Activated CD8-positive, alpha-beta memory T cell treated with anti-CD3 and anti-CD28 coated beads, Interleukin-2, amount 50 U/mL, for 48 hours (primary cell): ENCODE data around the gene CHAF1A.
A peak's percentile ranks its signal among the peaks of the same experiment; 100 is the strongest.

ENCODE experiments used
- DNase-seq: peaks from one replicate; pipeline ENCODE4 v3.0.0-alpha.2; 2020

The CHAF1A gene

DNA sequence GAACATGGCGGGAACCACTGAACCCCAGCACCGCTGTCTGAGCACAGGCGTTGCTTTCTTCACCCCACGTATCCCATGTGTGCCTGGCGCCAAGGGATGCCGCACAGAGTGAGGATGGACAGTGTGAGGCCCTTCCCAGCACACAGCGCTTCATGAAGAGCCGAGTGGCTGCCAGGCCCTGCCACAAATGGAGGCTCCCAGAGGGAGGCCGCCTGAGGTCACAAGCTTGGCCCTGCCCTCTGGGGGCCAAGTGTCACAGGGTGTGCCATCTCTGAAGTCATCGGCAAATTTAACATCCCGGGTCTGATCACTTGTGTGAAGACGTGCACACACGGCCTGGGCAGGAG is 34.7 kb upstream of the CHAF1A start:
- DNase-seq, result no peak

DNA sequence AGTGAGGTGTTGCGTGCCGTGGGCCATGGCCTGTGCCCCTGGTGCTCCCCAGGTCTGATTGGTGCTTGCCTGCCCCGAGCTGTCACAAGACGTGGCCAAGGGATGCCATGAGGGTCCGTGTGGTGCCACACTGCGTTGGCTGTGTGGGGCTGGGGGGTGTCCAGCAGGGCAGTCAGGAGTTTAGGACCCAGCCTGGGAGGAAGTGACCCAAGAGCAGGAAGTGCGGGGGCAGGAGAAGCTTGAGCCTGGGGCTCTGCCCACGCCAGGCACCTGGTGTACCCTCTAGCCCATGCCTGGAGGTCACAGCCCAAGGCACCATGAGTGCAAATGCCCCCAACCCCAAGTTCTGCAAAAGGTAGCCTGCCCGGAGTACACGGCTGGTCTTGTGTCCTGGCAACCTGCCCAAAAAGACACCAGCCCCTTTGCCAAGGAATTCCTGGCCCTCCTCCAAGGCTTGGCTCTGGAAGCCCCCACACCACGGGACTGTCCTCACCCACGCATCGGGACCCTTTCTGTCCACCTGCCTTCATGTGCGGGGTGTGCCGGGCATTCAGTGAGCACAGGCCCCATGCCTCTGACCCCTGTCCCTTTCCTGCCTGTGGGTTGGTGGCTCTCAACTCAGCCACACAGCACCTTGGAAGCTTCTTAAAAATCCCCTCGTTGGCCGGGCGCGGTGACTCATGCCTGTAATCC is 34.2 kb upstream of the CHAF1A start:
- DNase-seq, result no peak

DNA sequence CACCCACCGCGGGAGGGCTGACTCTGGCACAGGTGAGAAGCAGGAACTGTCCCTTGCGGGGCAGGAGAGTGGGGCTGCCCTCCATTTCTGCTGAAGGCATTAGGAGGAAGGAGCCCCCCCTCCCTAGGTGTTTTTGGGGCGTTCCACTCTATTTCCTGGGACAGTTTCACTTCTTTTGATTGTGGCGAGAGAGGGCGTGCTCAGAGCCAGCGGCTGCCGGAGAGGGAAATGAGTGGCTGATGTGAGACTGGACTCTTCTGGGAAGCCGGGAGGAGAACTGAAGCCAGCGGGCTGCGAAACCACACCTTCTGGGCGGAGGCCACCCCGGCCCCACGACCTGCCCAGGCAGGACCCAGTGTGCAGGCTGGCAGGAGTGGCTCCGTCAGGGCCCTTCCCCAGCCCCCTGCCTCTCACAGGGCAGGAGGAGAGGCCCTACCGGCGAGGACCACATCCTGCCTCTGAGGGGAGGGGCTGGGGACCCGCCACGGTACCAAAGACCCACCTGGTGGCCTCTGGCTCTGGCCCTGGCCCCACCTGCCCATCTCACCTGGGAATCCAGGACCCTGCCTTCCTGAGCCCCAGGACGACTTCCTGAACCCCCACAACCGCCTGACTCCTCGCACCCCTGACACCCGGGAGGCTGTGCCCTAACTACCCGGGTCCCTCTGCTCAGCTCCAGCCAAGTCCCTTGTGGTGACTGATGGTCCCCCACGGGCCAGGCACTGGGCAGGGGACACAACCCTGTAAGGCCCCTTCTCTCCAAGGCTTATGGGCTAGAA is 33.1 kb upstream of the CHAF1A start:
- peak; percentile 82 for DNase-seq

GRCh38 chr19:4369888-4370260 is 32.6 kb upstream of the CHAF1A start:
- DNase-seq, result peak; percentile 88

DNA sequence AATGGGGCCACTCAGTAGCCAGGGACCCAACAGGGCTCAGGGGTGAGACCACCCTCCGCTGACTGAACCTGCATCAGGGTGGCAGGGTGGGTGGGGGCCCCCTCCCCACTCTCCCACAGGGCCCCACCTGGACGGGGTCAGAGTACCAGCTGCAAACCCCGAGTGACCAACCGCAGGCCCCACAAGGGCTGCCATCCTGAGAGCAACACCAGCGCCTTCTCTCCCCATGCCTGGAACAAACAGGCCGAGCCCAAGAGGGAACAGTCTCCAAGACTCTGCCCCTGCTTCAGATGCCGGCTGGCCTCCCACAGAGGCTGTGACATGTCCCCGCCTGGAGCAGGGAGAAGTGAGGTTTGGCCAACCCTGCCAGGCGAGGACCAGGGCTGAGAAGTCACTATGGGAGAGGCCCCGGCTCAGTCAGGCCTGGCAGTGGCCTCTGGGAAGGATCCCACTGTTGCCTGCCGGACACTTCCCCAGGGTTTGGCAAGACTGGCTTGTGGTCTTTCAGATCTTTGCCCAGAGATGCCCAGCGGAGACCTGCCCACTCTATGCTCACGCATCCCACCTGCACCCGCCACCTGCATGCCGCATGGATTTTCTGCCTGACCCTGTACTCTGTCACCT is 31.9 kb upstream of the CHAF1A start:
- DNase-seq, result no peak

DNA sequence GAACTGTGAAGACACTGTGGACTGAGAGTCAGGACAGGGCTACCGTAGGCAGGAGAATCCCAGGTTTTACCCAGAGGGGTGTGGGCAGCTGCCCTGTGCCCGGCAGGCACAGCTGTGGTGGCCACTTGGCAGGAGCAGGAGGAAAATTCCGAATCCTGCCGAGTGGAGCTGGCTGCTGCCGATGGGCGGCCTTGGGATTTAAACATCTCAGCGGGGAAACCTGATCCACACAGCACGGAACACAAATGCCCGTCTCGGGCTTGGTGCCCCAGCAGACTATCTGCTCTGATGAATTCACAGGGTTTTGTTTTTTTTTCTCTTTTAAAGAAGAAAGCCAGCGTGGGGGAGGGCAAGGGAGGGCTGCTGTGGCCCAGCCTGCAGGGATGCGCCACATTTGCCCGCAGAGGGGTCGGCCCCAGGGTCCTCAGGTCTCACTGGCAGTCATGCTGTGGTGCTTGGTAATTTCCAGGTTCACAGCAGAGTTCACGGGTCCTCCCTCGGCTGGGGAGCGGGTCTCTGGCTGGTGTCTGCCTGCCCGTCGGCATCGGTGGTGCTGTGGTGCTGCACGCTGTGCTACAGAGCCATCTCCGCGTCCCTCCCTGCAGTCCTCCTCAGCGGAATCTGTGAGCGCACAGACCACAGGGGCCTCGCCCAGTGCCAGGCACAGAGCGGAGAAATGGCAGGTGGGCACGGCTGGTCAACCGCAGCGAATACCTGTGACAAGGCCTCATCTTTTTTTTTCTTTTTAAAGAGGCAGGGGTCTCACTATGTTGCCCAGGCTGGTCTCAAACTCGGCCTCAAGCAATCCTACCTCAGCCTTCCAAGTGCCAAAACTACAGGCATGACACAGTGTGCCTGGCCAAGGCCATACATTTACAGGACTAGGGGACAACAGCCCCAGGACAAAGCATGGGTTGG is 30.9 kb upstream of the CHAF1A start:
- no peak for DNase-seq

DNA sequence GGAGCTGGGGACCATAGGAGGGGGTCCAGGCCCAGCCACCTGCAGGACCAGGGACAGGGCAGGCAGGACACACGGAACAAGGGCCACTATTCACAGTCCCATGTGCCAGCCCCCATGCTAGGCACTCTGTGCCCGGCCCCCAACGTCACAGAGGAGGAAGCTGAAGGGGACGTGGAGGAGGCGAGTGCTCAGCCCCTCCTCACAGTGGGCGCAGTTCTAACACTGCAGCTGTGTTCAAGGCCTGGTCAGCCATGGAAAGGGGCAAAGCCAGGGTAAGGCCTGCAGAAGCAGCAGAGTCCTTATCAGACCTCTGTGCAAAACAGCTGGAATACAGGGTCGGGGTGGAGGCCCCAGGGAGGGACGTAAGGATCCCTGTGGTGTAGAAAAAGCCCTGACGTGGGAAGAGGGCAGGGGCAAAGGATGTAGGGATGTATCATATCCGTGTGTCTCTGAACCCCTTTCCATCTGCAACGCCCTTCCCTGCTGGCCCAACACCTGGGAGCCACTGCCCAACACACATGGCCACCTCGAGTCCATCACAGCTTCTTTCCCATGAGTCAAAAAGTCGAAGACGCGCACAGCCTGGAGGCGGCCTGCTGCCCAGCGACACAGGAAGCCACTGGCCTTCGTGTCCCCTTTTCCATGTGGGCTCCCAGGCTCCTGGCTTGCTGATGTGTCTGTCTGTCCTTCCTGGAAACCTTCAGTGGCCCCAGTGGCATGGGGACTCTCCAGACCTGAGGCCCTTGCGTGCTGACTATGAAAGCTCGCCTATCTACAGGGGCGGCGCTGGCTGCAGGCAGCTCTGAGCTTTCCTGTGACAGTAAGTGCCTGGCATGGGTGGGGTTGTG is 30.1 kb upstream of the CHAF1A start:
- DNase-seq, result no peak

DNA sequence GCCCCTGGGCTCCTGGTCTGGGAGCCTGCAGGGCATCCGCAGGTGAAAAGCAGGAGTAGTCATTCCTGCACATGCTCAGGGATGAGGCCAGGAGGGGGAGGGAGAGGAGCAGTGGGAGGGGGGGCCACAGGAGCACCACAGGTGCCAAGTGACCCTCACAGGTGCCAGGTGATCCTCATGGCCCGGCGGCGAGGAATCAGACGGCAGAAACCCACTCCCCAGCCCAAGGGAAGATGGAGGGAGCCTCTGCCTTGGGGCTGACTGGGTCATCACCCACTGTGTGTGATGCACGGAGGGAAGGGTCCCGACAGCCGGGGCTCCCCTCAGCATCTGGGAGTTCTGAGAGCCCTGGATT is 29.4 kb upstream of the CHAF1A start:
- DNase-seq, result no peak

DNA sequence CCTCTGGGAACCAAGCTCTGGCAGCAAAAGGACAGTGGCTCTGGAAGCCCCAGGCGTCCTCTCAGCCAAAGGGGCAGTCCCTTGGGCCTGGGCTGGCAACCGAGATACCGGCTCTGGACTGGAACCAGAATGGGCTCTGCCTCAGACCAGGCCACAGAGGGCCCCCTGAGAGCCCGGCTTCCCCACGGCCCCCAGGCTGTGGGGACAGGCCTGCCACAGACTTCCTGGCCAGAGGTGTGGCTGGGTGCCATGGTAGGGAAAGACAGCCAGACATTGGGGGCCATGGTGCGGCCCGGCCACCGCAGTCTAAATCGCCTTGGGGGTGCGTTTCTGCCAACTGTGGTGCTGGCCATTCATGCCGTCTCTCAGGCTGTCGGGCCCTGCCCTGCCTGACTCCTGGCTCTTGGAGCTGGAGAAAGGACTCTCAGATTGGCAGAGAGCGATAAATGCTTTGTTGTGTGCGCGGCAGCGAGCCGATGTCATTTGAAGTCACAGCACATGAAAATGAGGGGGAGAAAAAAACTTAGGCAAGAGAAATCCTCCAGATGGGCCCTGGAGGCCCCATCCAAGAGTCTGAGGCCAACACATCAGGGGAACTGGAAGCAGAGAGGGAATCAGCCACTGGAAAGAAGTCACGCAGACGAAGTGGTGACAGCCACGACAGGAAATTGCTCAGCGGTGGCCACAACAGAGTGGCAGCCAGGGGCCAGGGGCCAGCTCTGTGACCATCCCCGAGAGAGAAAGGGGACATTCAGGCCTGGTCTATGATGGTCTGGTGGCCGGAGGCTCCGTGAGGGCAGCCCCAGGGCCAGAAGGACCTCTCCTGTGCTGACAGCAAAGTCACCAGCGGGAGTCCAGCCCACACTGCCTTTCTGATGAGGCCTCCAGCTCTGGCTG is 28.6 kb upstream of the CHAF1A start:
- DNase-seq, result no peak

DNA sequence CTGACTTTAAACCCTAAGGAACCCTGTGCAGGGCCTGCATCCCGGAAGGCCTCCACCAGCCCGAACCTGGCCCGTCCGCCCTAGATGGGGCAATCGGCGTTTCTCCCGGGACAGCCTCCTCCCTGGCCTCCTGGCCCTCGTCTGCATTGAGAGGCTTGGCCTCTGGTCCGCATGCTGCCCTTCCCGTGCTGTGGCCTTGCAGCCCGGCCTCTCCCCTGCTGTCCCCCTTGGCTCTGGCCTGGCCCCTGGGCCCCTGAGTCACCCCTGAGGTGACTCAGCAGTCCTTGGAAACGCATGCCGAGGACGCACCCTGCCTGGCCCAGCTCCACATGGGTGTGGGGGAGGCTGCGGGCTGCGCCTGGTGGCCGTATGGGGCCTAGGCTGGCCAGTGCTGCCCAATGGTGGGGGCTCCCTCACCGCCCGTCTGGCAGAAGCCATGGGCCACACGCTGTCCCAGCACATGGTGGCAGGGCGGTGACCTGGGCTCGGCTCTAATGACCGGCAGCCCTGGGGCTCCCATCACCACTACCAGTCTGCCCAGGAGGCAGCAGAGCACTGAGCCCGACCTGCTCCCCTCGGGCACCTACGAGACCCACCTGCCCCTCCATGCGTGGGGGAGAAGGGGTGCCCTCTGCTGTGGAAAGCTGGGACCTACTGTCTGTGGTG is 27.8 kb upstream of the CHAF1A start:
- DNase-seq, result no peak

DNA sequence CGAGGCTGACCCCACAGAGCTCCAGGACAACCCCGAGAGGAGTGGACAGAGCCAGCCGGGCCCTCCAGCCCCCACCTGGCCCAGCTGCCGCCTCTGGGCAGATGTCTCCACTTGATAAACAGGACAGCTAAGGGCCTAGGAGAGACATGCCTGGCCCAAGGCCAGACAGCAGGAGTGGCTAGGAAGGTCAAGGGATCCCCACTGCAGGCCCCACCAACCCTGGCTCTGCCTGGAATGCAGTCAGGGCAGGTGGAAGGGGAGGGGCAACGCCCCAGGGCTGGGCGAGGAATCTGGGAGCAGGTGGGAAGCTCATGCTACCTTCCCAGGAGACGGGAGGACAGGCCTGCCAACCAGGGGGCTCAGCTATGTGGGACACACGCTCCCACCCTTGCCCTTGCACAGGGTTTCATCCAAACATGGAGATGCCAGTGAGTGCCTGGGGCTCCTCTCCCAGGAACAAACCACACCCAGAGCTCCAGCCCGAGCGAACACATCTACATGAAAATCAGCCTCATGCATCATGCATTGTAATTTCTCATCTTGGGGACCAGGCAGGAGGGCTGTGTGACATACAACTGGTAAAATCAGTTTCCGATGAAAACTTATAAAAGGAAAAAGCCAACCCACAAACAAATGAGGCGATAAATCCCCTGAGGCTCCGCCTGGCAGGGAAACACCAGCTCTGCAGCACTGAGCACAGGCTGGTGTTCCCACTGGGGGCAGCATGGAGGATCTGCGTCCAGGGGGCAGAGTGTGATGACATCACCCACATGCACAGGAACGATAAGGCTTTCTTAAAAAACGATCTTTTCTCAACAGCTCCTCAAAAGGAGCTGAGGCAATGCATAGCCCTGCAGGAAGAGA is 27.0 kb upstream of the CHAF1A start:
- no peak for DNase-seq

GRCh38 chr19:4376028-4376670 is 26.3 kb upstream of the CHAF1A start:
- no peak for DNase-seq

- DNase-seq, result no peak
Observed at GRCh38 chr19:4376671-4376990, 25.8 kb upstream of the CHAF1A start.

- no peak for DNase-seq
Observed at GRCh38 chr19:4376991-4377781, 25.3 kb upstream of the CHAF1A start.

DNA sequence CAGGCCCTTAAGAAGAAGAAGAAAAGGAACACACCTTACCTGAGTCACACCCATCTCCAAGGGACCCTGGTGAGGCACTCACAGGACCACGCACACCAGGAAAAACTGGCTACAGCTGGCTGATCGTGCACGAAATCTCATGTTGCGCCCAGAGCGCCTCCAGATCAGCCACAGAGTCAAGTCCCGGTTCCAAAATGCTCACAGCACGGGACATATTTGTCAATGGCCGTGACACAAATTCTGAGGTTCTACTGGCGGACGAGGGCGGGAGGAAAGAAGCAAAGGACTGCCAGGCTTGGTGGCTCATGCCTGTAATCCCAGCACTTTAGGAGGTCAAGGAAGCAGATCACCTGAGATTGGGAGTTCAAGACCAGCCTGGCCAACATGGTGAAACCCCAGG is 23.6 kb upstream of the CHAF1A start:
- DNase-seq, result no peak

- DNase-seq, result peak; percentile 77
Observed at GRCh38 chr19:4379383-4380253, 22.8 kb upstream of the CHAF1A start.

GRCh38 chr19:4380254-4380727 is 22.1 kb upstream of the CHAF1A start:
- DNase-seq, result peak; percentile 75
